DOHH2 (cell line): ENCODE measurements around the gene TTC34.

Experiments used
- H3F3A ChIP-seq: fragments of 200-600 bp; sonication (generic), shearing (Covaris generic); 2 replicates; pipeline ENCODE4 v1.6.0; 2016; ENCODE audit warnings: antibody characterized with exemption, mild to moderate bottlenecking; ENCODE audit not compliant: control insufficient read depth, insufficient read depth
- H3K27ac ChIP-seq: fragments of 200-600 bp; sonication (generic); 2 replicates; pipeline ENCODE4 v1.5.1; 2014; ENCODE audit warnings: low read depth, mild to moderate bottlenecking, low read length, moderate library complexity
- H3K27me3 ChIP-seq: fragments of 200-600 bp; sonication (generic); 2 replicates; pipeline ENCODE4 v1.6.1; 2014; ENCODE audit warnings: mild to moderate bottlenecking, low read length, mixed read lengths; ENCODE audit not compliant: control insufficient read depth
- H3K36me3 ChIP-seq: fragments of 200-600 bp; sonication (generic); 2 replicates; pipeline ENCODE4 v1.6.1; 2014; ENCODE audit warnings: mild to moderate bottlenecking, low read length, moderate library complexity, mixed read lengths; ENCODE audit not compliant: control insufficient read depth
- H3K4me1 ChIP-seq: fragments of 200-600 bp; sonication (generic); 2 replicates; pipeline ENCODE4 v1.6.1; 2014; ENCODE audit warnings: mild to moderate bottlenecking, low read length, mixed read lengths; ENCODE audit not compliant: control insufficient read depth
- H3K4me2 ChIP-seq: fragments of 200-600 bp; sonication (generic); 2 replicates; pipeline ENCODE4 v1.6.0; 2014; ENCODE audit warnings: mild to moderate bottlenecking, low read length, moderate library complexity
- H3K4me3 ChIP-seq: fragments of 200-600 bp; sonication (generic); 2 replicates; pipeline ENCODE4 v1.5.1; 2014; ENCODE audit warnings: mild to moderate bottlenecking, low read length, mixed read lengths
- H3K79me2 ChIP-seq: fragments of 200-600 bp; sonication (generic); 2 replicates; pipeline ENCODE4 v1.6.1; 2014; ENCODE audit warnings: mild to moderate bottlenecking, low read length, mixed read lengths; ENCODE audit not compliant: control insufficient read depth
- H3K9me2 ChIP-seq: fragments of 200-600 bp; sonication (generic); replicated peaks from 2 replicates; pipeline ENCODE4 v1.6.1; 2014; ENCODE audit warnings: mild to moderate bottlenecking, low read length, mixed read lengths; ENCODE audit not compliant: control insufficient read depth
- H3K9me3 ChIP-seq: fragments of 200-600 bp; sonication (generic); 2 replicates; pipeline ENCODE4 v1.6.1; 2014; ENCODE audit warnings: antibody characterized with exemption, low read length, mixed read lengths; ENCODE audit not compliant: control insufficient read depth, insufficient read depth
- H4K20me1 ChIP-seq: fragments of 200-600 bp; sonication (generic); 2 replicates; pipeline ENCODE4 v1.6.0; 2014; ENCODE audit warnings: low read depth, mild to moderate bottlenecking, antibody characterized with exemption, low read length, moderate library complexity; ENCODE audit not compliant: control insufficient read depth, insufficient read depth
- EZH2phosphoT487 ChIP-seq: fragments of 200-600 bp; sonication (generic); IDR thresholded peaks from 2 replicates; pipeline ENCODE4 v1.6.1; 2017; ENCODE audit warnings: borderline replicate concordance, mild to moderate bottlenecking, antibody characterized with exemption, low read length, moderate library complexity, mixed read lengths
- TF ChIP-seq, protein P1 (sequence below): fragments of 200-600 bp; sonication (generic); IDR thresholded peaks from one replicate; pipeline ENCODE4 v1.5.1; 2014; ENCODE audit warnings: antibody characterized with exemption, mild to moderate bottlenecking, low read depth, low read length; ENCODE audit not compliant: poor library complexity, severe bottlenecking

The TTC34 gene

DNA sequence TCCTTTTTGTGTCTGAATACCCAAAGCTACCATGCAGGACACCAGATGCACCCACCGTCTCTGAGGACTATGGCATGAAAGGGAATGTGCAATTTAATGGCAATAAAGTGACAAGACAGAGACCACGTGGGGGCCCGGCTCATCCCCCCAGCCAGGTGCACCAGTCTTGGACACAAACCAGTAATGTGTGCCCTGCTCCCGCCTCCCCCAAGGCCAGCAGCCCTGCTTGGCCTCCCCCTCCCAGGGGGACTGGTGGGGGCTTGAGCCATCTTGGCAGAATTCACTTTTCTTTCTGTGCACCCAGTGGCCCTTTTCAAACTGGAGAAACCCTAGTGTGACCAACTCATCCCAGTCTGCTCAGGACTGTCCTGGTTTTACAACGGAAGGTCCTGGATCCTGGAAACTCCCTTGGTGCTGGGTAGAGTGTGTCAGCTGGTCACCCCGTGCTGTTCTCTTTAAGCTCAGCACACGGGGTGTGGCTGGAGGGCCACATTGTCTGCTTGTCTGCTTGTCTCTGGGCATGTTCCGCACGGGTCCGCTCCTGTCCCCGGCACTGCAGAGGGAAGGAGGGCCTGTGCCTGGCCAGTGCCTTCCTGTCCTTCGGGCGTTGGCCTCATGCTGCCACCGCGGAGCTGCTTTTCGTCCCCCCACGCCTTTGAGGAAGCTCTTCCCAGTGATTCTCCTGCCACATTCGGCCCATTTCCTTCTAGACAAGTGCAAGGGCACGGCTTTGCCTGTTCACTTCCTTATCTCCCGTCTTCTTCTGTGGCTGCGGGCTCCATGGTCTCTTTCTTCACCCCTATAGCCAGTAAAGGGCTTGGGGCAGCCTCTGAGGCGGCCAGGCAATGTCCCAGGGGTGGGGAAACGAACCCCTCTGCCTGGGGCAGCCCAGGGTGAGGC is 45.8 kb upstream of the TTC34 start:
- Histone ChIP-seq H3K4me1 (no peaks in the 10 kb centered on the region), H3K4me3 (no peak overlapping the region), H3K79me2 (no peaks in the 10 kb centered on the region), H3F3A (no peaks in the 10 kb centered on the region), H3K9me2 (no peaks in the 10 kb centered on the region), H3K27ac (no peak overlapping the region), H3K9me3 (no peaks in the 10 kb centered on the region), H3K27me3 (no peaks in the 10 kb centered on the region), H3K36me3 (no peaks in the 10 kb centered on the region), H3K4me2 (no peak overlapping the region), H4K20me1 (no peaks in the 10 kb centered on the region)
- TF ChIP-seq EZH2phosphoT487, result no peak
- TF ChIP-seq, protein P1, sequence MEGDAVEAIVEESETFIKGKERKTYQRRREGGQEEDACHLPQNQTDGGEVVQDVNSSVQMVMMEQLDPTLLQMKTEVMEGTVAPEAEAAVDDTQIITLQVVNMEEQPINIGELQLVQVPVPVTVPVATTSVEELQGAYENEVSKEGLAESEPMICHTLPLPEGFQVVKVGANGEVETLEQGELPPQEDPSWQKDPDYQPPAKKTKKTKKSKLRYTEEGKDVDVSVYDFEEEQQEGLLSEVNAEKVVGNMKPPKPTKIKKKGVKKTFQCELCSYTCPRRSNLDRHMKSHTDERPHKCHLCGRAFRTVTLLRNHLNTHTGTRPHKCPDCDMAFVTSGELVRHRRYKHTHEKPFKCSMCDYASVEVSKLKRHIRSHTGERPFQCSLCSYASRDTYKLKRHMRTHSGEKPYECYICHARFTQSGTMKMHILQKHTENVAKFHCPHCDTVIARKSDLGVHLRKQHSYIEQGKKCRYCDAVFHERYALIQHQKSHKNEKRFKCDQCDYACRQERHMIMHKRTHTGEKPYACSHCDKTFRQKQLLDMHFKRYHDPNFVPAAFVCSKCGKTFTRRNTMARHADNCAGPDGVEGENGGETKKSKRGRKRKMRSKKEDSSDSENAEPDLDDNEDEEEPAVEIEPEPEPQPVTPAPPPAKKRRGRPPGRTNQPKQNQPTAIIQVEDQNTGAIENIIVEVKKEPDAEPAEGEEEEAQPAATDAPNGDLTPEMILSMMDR, result no peak

DNA sequence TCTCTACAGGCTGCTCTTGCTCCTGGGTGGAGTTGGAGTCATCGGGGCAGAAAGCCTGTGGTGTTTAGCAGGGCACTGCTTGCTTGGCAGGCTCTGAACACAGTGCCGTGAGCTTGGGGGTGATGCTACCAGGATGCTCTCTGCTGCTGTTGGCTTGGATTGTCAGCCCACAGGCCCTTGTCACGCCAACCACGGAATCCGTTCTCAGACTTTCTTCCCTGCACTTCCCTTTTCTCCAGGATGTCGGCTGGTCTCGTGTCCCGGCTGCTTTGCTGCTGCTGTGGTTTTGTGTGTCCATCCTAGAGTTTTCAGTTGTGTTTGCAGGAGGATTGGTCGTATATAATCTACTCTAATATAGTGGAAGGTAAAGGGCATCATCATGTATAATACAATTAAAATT is 44.4 kb upstream of the TTC34 start:
- TF ChIP-seq, protein P1, result no peak
- TF ChIP-seq EZH2phosphoT487, result no peak

DNA sequence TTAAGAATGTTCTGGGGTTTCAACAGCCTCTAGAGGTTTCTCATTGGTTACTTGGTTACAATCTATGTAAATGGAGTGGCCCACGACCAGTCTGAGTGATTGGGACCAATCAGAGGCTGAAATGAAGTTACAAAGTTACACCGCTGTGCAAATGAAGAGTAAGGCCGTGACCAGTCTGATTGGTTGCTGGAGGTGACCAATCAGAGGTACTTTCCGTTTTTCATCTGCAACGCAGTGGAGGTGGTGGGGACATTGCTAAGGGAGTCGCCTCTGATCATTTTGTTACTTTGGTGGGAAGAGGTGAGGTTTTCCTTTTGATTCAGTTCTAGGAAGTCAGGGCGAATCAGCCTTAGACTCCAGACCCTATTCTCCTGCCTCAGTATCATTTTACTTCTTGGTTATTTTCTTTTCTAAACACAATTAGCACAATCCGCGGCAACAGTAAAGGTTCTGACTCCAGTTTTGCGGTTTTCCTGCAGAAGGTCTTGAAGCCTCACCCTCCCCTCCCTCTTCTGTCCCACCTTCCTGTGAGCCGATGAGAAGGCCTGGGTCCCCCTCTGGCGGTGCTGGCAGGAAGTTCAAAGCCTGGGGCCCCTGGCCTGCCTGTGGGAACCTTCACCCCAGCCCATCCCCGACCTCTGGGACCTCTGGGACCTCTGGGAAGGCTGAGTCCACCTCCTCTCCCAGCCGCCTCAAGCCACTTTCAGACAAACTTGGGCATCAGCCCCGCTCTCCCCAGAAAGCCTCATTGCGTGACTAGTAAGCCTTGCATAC is 38.7 kb upstream of the TTC34 start:
- TF ChIP-seq, protein P1, result no peak
- TF ChIP-seq EZH2phosphoT487, result no peak
- no peaks in the 10 kb centered on the region for H3K27me3 ChIP-seq
- no peak overlapping the region for H3K27ac ChIP-seq
- H3K79me2 ChIP-seq, result no peaks in the 10 kb centered on the region
- no peak overlapping the region for H3K4me3 ChIP-seq
- no peaks in the 10 kb centered on the region for H3K4me1 ChIP-seq
- no peaks in the 10 kb centered on the region for H3F3A ChIP-seq
- H3K9me2 ChIP-seq, result no peaks in the 10 kb centered on the region
- H3K9me3 ChIP-seq, result no peaks in the 10 kb centered on the region
- no peaks in the 10 kb centered on the region for H4K20me1 ChIP-seq
- no peak overlapping the region for H3K4me2 ChIP-seq
- no peaks in the 10 kb centered on the region for H3K36me3 ChIP-seq

More for the DNA sequence above, 44.4 kb upstream of the TTC34 start:
- H3K4me3 ChIP-seq, result no peak overlapping the region
- H3K9me2 ChIP-seq, result no peaks in the 10 kb centered on the region
- no peak overlapping the region for H3K27ac ChIP-seq
- H3K4me2 ChIP-seq, result no peak overlapping the region
- H3K4me1 ChIP-seq, result no peaks in the 10 kb centered on the region
- H3K27me3 ChIP-seq, result no peaks in the 10 kb centered on the region
- no peaks in the 10 kb centered on the region for H4K20me1 ChIP-seq
- no peaks in the 10 kb centered on the region for H3K9me3 ChIP-seq
- H3F3A ChIP-seq, result no peaks in the 10 kb centered on the region
- no peaks in the 10 kb centered on the region for H3K79me2 ChIP-seq
- H3K36me3 ChIP-seq, result no peaks in the 10 kb centered on the region
